ENCODE results near the gene INKA1. TPM values are rescaled to one million over a fixed set of nuclear protein-coding genes. Genes with fewer than 3 reads are reported as not detected.

The INKA1 gene
- total and polyA plus RNA-seq, 9 of the 15 experiments (the other 6 are each of a cell fraction or from before 2014, with no cell fraction given), result 0.55 to 13.9 (median 6.7) TPM

GRCh38 chr3:49805897-49806701 is 3.0 kb downstream of the INKA1 start:
- no TSS peak for BruUV-seq (replicated peaks)
- Histone ChIP-seq H3K9ac (ENCODE audit: insufficient read depth in 1 of 2, low read depth in 2 of 2, low read length in 2 of 2) (peak overlapping the region; percentile 46 to 85), H3K4me1 (replicated peaks in 1 of 2; ENCODE audit: control insufficient read depth in 2 of 2, insufficient read depth in 2 of 2, low read length in 2 of 2) (peaks cover 43 to 64% of the 10 kb centered on the region in 2 experiments), H3K4me2 (ENCODE audit: insufficient read depth, low read length) (peak overlapping the region; percentile 53), H3K27ac (ENCODE audit: extremely low read depth, low read depth, low read length) (peak overlapping the region; percentile 75), H3K4me3 (no peak overlapping the region; the same call in 1 of the 2 replicates), H3K9me1 (ENCODE audit: control insufficient read depth, insufficient read depth, low read length) (peaks cover 2% of the 10 kb centered on the region), H2AFZ (ENCODE audit: low read depth, low read length) (0 out of 2 replicates have a peak overlapping the region, but pooled peaks have one; percentile 50), H3K36me3 (ENCODE audit: control insufficient read depth, insufficient read depth, low read length) (peaks cover 9% of the 10 kb centered on the region; the same call in 2 of the 3 replicates), H3K27me3 (ENCODE audit: control insufficient read depth in 2 of 2, insufficient read depth in 2 of 2, low read length in 2 of 2) (no peaks in the 10 kb centered on the region), H3K79me2 (ENCODE audit: control insufficient read depth, insufficient read depth, low read length) (peaks cover 23% of the 10 kb centered on the region), H3K9me3 (replicated peaks; ENCODE audit: control insufficient read depth, insufficient read depth, low read depth, low read length) (no peaks in the 10 kb centered on the region), H4K20me1 (replicated peaks; ENCODE audit: control insufficient read depth, insufficient read depth, low read length) (no peaks in the 10 kb centered on the region)
- ChIA-PET CTCF (ENCODE audit: low intra/inter-chr PET ratio) (no interaction called here), POLR2A (interaction anchor here (0.5 to 1.4 kb wide), 4 partner anchors 11 to 155 kb away, joined by 3 to 5 read pairs (median 4); partner anchors contain the start of gene IP6K1)
- intact Hi-C loops (cut with micrococcal nuclease) (no loop called here), in situ Hi-C loops (cut with MboI) (no loop called here)
- peak; percentile 65 for FAIRE-seq
- DNase-seq (ENCODE audit: extremely low read depth in 1 of 4, low spot score in 3 of 4), result peak; percentile 31 to 84 (median 50)
- whole genome bisulfite sequencing (ENCODE audit: insufficient coverage, low coverage, missing lambda C conversion rate), result 8% methylated on average over 5 of the region's 11 CpGs
- peak; percentile 51 for ATAC-seq
- peak; percentile 35; the same call in 1 of the 2 replicates for TF ChIP-seq SMARCE1 (IDR thresholded peaks at IDR 0.05)
- no peak for TF ChIP-seq ZNF274 (IDR thresholded peaks at IDR 0.05; ENCODE audit: borderline replicate concordance, low read depth, low read length)
- no peak for TF ChIP-seq KAT8 (IDR thresholded peaks at IDR 0.05; ENCODE audit: low read depth)
- TF ChIP-seq SAFB (IDR thresholded peaks at IDR 0.05; ENCODE audit: borderline replicate concordance, low read depth, low read length), result no peak
- TF ChIP-seq CREB1 (IDR thresholded peaks at IDR 0.05), result no peak
- TF ChIP-seq CREB1 (CRISPR knock-in tag; IDR thresholded peaks at IDR 0.05), result no peak
- TF ChIP-seq IRF9 (tag; IDR thresholded peaks at IDR 0.05), result no peak
- TF ChIP-seq NKRF (IDR thresholded peaks at IDR 0.05; ENCODE audit: borderline replicate concordance), result no peak
- no peak for TF ChIP-seq MBD2 (IDR thresholded peaks at IDR 0.05; ENCODE audit: borderline replicate concordance, low read depth)
- no peak for TF ChIP-seq TGIF2 (CRISPR knock-in tag; IDR thresholded peaks at IDR 0.05)
- peak; percentile 75 for TF ChIP-seq RNF2 (IDR thresholded peaks at IDR 0.05)
- TF ChIP-seq ZNF507 (tag; conservative IDR thresholded peaks at IDR 0.05), result no peak
- no peak for TF ChIP-seq ARID3A (IDR thresholded peaks at IDR 0.05; ENCODE audit: borderline replicate concordance, low read depth, low read length)
- no peak for TF ChIP-seq FOSL1 (tag; conservative IDR thresholded peaks at IDR 0.05)
- TF ChIP-seq MNT (conservative IDR thresholded peaks at IDR 0.05), result no peak

Data from K562 (cell line).